AG09319 (cell line): ENCODE data around the gene ACAN.

Source experiments
- DNase-seq: peaks from one replicate; pipeline ENCODE4 v3.0.0-alpha.2; 2010; ENCODE audit warnings: low read depth; ENCODE audit errors: extremely low read depth
- CTCF ChIP-seq: IDR thresholded peaks from 2 replicates; pipeline ENCODE4 v1.5.1; 2011; ENCODE audit warnings: low read depth, mild to moderate bottlenecking, inconsistent platforms, low read length, moderate library complexity

ACAN gene

GRCh38 chr15:88803241-88803919 is at the start of gene ACAN:
Gene ACAN, plus strand, starts transcription at chr15:88803436. Its CDS starts 32,771 bp downstream, at chr15:88836207.
- TF ChIP-seq CTCF: no peak

GRCh38 chr15:88756521-88756920 is 46.7 kb upstream of the ACAN start:
- DNase-seq: no peak
- TF ChIP-seq CTCF: no peak

More at GRCh38 chr15:88803241-88803919, at the start of gene ACAN:
- no peak for DNase-seq

GRCh38 chr15:88756921-88757320 is 46.3 kb upstream of the ACAN start:
- DNase-seq: no peak
- no peak for TF ChIP-seq CTCF

- no peak for DNase-seq
- TF ChIP-seq CTCF: no peak
These were observed 43.4 kb upstream of the ACAN start for GRCh38 chr15:88759872-88760271.

- TF ChIP-seq CTCF: no peak
- DNase-seq: no peak
These were observed 38.8 kb upstream of the ACAN start for GRCh38 chr15:88764448-88764847.

- no peak for DNase-seq
These were observed 38.0 kb upstream of the ACAN start for GRCh38 chr15:88765212-88765611.

More at GRCh38 chr15:88765212-88765611, 38.0 kb upstream of the ACAN start:
- TF ChIP-seq CTCF: no peak
